ENCODE data around the gene ZNF474.

ZNF474 gene

GRCh38 chr5:122126177-122126755 lies 3.1 kb upstream of the ZNF474 start:
- peak; percentile 18 for DNase-seq (ENCODE audit: low read depth)
- TF ChIP-seq CTCF (IDR thresholded peaks at IDR 0.05; ENCODE audit: low read length, missing control alignments), result no peak
- no peak overlapping the region for H3K4me3 ChIP-seq (replicated peaks; ENCODE audit: low read depth, low read length)

GRCh38 chr5:122126756-122127321 lies 2.5 kb upstream of the ZNF474 start:
- no peak for DNase-seq (ENCODE audit: low read depth)
- H3K4me3 ChIP-seq (replicated peaks; ENCODE audit: low read depth, low read length), result no peak overlapping the region
- no peak for TF ChIP-seq CTCF (IDR thresholded peaks at IDR 0.05; ENCODE audit: low read length, missing control alignments)

GRCh38 chr5:122130152-122130551 lies 806 bp downstream of the ZNF474 start:
- no peak for DNase-seq (ENCODE audit: low read depth)
- no peak overlapping the region for H3K4me3 ChIP-seq (replicated peaks; ENCODE audit: low read depth, low read length)
- no peak for TF ChIP-seq CTCF (IDR thresholded peaks at IDR 0.05; ENCODE audit: low read length, missing control alignments)

GRCh38 chr5:122137702-122138101 lies 8.4 kb downstream of the ZNF474 start:
- no peak overlapping the region for H3K4me3 ChIP-seq (replicated peaks; ENCODE audit: low read depth, low read length)
- no peak for TF ChIP-seq CTCF (IDR thresholded peaks at IDR 0.05; ENCODE audit: low read length, missing control alignments)
- DNase-seq (ENCODE audit: low read depth), result no peak

GRCh38 chr5:122138356-122138755 lies 9.0 kb downstream of the ZNF474 start:
- no peak overlapping the region for H3K4me3 ChIP-seq (replicated peaks; ENCODE audit: low read depth, low read length)
- TF ChIP-seq CTCF (IDR thresholded peaks at IDR 0.05; ENCODE audit: low read length, missing control alignments), result no peak
- no peak for DNase-seq (ENCODE audit: low read depth)

- DNase-seq (ENCODE audit: low read depth), result no peak
- no peak for TF ChIP-seq CTCF (IDR thresholded peaks at IDR 0.05; ENCODE audit: low read length, missing control alignments)
- H3K4me3 ChIP-seq (replicated peaks; ENCODE audit: low read depth, low read length), result no peak overlapping the region
Measured at GRCh38 chr5:122140900-122141299, 11.6 kb downstream of the ZNF474 start.

- no peak overlapping the region for H3K4me3 ChIP-seq (replicated peaks; ENCODE audit: low read depth, low read length)
- peak; percentile 21 for DNase-seq (ENCODE audit: low read depth)
- TF ChIP-seq CTCF (IDR thresholded peaks at IDR 0.05; ENCODE audit: low read length, missing control alignments), result no peak
Measured at GRCh38 chr5:122141751-122142150, 12.4 kb downstream of the ZNF474 start.

Data from fibroblast of pulmonary artery (primary cell).